HepG2 (cell line): Measurements from ENCODE around the gene KIAA0232. TPM values are rescaled to one million over a fixed set of nuclear protein-coding genes. Genes with fewer than 3 reads are reported as not detected.

Experiments used
- CCDC6 ChIP-seq: sonication (generic); formaldehyde crosslinking; IDR thresholded peaks from 2 replicates; pipeline ENCODE4 v1.8.1; 2022; ENCODE audit warnings: mild to moderate bottlenecking, missing genetic modification reagents, moderate library complexity
- EEA1 ChIP-seq: sonication (generic); formaldehyde crosslinking; IDR thresholded peaks from 2 replicates; pipeline ENCODE4 v1.5.1; 2020; ENCODE audit warnings: mild to moderate bottlenecking, missing genetic modification reagents, borderline replicate concordance
- FOXM1 ChIP-seq: sonication (generic); formaldehyde crosslinking; IDR thresholded peaks from 2 replicates; pipeline ENCODE4 v1.5.0; 2020; ENCODE audit warnings: missing genetic modification reagents
- GABPB1 ChIP-seq: IDR thresholded peaks from 2 replicates; pipeline ENCODE4 v1.6.1; 2016; ENCODE audit warnings: mild to moderate bottlenecking, missing genetic modification reagents, moderate library complexity, missing compliant biosample characterization
- GPBP1L1 ChIP-seq: sonication (generic); formaldehyde crosslinking; IDR thresholded peaks from 2 replicates; pipeline ENCODE4 v1.5.0; 2020; ENCODE audit warnings: mild to moderate bottlenecking, missing genetic modification reagents
- GTF2F1 ChIP-seq: fragments of 150-350 bp; IDR thresholded peaks from 2 replicates; pipeline ENCODE4 v1.6.1; 2014; ENCODE audit warnings: low read length
- HDAC6 ChIP-seq: fragments of 200-600 bp; sonication (generic); IDR thresholded peaks from 2 replicates; pipeline ENCODE4 v1.7.0; 2017; ENCODE audit warnings: mild to moderate bottlenecking, antibody characterized with exemption, low read length, low read depth
- HOXA5 ChIP-seq: sonication (generic); formaldehyde crosslinking; IDR thresholded peaks from 2 replicates; pipeline ENCODE4 v1.4.0; 2020; ENCODE audit warnings: missing genetic modification reagents
- LCORL ChIP-seq, 2 experiments: fragments of 450-650 bp in 1 of 2; sonication (generic) in 1 of 2; formaldehyde crosslinking in 1 of 2; IDR thresholded peaks; 2 replicates each; pipeline versions ENCODE4 v1.5.0 to v1.6.1; 2017 to 2020; ENCODE audit warnings: antibody characterized with exemption in 1 of 2, missing genetic modification reagents in 1 of 2
- MXD4 ChIP-seq: IDR thresholded peaks from 2 replicates; pipeline ENCODE4 v1.6.1; 2016; ENCODE audit warnings: mild to moderate bottlenecking, missing biosample characterization, missing genetic modification reagents
- NFATC3 ChIP-seq: sonication (generic); formaldehyde crosslinking; IDR thresholded peaks from 2 replicates; pipeline ENCODE4 v1.5.1; 2020; ENCODE audit warnings: mild to moderate bottlenecking, missing genetic modification reagents
- TRIM22 ChIP-seq: fragments of 450-650 bp; IDR thresholded peaks from 2 replicates; pipeline ENCODE4 v1.6.1; 2017
- ZNF614 ChIP-seq: IDR thresholded peaks from 2 replicates; pipeline ENCODE4 v1.6.1; 2018; ENCODE audit warnings: missing biosample characterization, missing genetic modification reagents, inconsistent platforms, borderline replicate concordance
- polyA plus RNA-seq, 8 experiments: library from polyadenylated mRNA; depleted of rRNA in 3 of 8; stranded (reverse) in 7 of 8; unstranded in 1 of 8; fragments of >200 nt; fragmentation: Illumina TruSeq in 4 of 8; extraction: Trizol in 4 of 8; gene quantifications; 2 replicates each; pipeline versions ENCODE4 v1.2.1 to v1.2.3, GENCODE V29; 2011 to 2016; ENCODE audit warnings: low read depth in 4 of 8, missing spikeins in 1 of 8, mixed read lengths in 1 of 8; ENCODE audit not compliant: insufficient read depth in 1 of 8
- total RNA-seq, 5 experiments: library from RNA; depleted of rRNA; stranded (reverse); fragments of >200 nt; fragmentation: Illumina TruSeq; extraction: Trizol; gene quantifications; 2 replicates each; pipeline ENCODE4 v1.2.3, GENCODE V29; 2016; ENCODE audit warnings: low read depth in 1 of 5
- TF ChIP-seq, protein P1 (sequence below): sonication (generic); formaldehyde crosslinking; IDR thresholded peaks from 2 replicates; pipeline ENCODE4 v1.5.1; 2020; ENCODE audit warnings: mild to moderate bottlenecking, missing genetic modification reagents, moderate library complexity
- TF ChIP-seq, protein P2 (sequence below): sonication (generic); formaldehyde crosslinking; conservative IDR thresholded peaks from 2 replicates; pipeline ENCODE4 v1.4.0; 2020; ENCODE audit warnings: mild to moderate bottlenecking, missing genetic modification reagents, moderate library complexity
- TF ChIP-seq, protein P3 (sequence below): sonication (generic); formaldehyde crosslinking; IDR thresholded peaks from 2 replicates; pipeline ENCODE4 v1.9.0; 2021; ENCODE audit warnings: missing genetic modification reagents, borderline replicate concordance

KIAA0232 gene
- total and polyA plus RNA-seq, 2 of the 13 experiments (the other 11 are each of a cell fraction or from before 2014, with no cell fraction given) = 7.8 to 17.1 TPM

- TF ChIP-seq TRIM22 = no peak
- TF ChIP-seq GTF2F1 = no peak
- no peak for TF ChIP-seq LCORL (IDR thresholded peaks at IDR 0.05)
- TF ChIP-seq LCORL (CRISPR knock-in tag; IDR thresholded peaks at IDR 0.05) = no peak
- TF ChIP-seq, protein P1, sequence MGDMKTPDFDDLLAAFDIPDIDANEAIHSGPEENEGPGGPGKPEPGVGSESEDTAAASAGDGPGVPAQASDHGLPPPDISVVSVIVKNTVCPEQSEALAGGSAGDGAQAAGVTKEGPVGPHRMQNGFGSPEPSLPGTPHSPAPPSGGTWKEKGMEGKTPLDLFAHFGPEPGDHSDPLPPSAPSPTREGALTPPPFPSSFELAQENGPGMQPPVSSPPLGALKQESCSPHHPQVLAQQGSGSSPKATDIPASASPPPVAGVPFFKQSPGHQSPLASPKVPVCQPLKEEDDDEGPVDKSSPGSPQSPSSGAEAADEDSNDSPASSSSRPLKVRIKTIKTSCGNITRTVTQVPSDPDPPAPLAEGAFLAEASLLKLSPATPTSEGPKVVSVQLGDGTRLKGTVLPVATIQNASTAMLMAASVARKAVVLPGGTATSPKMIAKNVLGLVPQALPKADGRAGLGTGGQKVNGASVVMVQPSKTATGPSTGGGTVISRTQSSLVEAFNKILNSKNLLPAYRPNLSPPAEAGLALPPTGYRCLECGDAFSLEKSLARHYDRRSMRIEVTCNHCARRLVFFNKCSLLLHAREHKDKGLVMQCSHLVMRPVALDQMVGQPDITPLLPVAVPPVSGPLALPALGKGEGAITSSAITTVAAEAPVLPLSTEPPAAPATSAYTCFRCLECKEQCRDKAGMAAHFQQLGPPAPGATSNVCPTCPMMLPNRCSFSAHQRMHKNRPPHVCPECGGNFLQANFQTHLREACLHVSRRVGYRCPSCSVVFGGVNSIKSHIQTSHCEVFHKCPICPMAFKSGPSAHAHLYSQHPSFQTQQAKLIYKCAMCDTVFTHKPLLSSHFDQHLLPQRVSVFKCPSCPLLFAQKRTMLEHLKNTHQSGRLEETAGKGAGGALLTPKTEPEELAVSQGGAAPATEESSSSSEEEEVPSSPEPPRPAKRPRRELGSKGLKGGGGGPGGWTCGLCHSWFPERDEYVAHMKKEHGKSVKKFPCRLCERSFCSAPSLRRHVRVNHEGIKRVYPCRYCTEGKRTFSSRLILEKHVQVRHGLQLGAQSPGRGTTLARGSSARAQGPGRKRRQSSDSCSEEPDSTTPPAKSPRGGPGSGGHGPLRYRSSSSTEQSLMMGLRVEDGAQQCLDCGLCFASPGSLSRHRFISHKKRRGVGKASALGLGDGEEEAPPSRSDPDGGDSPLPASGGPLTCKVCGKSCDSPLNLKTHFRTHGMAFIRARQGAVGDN (CRISPR knock-in tag) = peak; percentile 67
- TF ChIP-seq GABPB1 (CRISPR knock-in tag) = peak; percentile 40; the same call in 1 of the 2 replicates
- TF ChIP-seq EEA1 = peak; percentile 57; the same call in 1 of the 2 replicates
- TF ChIP-seq CCDC6 (CRISPR knock-in tag) = no peak
- 0 out of 2 replicates have a peak, but pooled peaks have one; percentile 36 for TF ChIP-seq MXD4 (CRISPR knock-in tag)
- TF ChIP-seq HDAC6 = no peak
- TF ChIP-seq HOXA5 (CRISPR knock-in tag) = no peak
- TF ChIP-seq, protein P2, sequence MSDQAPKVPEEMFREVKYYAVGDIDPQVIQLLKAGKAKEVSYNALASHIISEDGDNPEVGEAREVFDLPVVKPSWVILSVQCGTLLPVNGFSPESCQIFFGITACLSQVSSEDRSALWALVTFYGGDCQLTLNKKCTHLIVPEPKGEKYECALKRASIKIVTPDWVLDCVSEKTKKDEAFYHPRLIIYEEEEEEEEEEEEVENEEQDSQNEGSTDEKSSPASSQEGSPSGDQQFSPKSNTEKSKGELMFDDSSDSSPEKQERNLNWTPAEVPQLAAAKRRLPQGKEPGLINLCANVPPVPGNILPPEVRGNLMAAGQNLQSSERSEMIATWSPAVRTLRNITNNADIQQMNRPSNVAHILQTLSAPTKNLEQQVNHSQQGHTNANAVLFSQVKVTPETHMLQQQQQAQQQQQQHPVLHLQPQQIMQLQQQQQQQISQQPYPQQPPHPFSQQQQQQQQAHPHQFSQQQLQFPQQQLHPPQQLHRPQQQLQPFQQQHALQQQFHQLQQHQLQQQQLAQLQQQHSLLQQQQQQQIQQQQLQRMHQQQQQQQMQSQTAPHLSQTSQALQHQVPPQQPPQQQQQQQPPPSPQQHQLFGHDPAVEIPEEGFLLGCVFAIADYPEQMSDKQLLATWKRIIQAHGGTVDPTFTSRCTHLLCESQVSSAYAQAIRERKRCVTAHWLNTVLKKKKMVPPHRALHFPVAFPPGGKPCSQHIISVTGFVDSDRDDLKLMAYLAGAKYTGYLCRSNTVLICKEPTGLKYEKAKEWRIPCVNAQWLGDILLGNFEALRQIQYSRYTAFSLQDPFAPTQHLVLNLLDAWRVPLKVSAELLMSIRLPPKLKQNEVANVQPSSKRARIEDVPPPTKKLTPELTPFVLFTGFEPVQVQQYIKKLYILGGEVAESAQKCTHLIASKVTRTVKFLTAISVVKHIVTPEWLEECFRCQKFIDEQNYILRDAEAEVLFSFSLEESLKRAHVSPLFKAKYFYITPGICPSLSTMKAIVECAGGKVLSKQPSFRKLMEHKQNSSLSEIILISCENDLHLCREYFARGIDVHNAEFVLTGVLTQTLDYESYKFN (CRISPR knock-in tag) = peak; percentile 10; the same call in 1 of the 2 replicates
- no peak for TF ChIP-seq ZNF614 (CRISPR knock-in tag)
- TF ChIP-seq, protein P3, sequence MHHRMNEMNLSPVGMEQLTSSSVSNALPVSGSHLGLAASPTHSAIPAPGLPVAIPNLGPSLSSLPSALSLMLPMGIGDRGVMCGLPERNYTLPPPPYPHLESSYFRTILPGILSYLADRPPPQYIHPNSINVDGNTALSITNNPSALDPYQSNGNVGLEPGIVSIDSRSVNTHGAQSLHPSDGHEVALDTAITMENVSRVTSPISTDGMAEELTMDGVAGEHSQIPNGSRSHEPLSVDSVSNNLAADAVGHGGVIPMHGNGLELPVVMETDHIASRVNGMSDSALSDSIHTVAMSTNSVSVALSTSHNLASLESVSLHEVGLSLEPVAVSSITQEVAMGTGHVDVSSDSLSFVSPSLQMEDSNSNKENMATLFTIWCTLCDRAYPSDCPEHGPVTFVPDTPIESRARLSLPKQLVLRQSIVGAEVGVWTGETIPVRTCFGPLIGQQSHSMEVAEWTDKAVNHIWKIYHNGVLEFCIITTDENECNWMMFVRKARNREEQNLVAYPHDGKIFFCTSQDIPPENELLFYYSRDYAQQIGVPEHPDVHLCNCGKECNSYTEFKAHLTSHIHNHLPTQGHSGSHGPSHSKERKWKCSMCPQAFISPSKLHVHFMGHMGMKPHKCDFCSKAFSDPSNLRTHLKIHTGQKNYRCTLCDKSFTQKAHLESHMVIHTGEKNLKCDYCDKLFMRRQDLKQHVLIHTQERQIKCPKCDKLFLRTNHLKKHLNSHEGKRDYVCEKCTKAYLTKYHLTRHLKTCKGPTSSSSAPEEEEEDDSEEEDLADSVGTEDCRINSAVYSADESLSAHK (CRISPR knock-in tag) = no peak
- TF ChIP-seq FOXM1 (CRISPR knock-in tag) = no peak
- no peak for TF ChIP-seq GPBP1L1 (CRISPR knock-in tag)
- TF ChIP-seq NFATC3 = no peak
These were observed 35.7 kb upstream of the KIAA0232 start (continued) for GRCh38 chr4:6746721-6747293.
